SK-N-SH (cell line): ENCODE data around the gene SLC5A4.

Experiments used
- EP300 ChIP-seq, 2 experiments: IDR thresholded peaks; 2 replicates each; pipeline versions ENCODE4 v1.4.0 to v1.6.1; 2012; ENCODE audit warnings: borderline replicate concordance in 1 of 2, low read depth in 1 of 2, low read length in 1 of 2
- EZH2phosphoT487 ChIP-seq: fragments of 200-600 bp; sonication (generic); IDR thresholded peaks from 2 replicates; pipeline ENCODE4 v1.6.1; 2017; ENCODE audit warnings: low read depth, mixed run types, mild to moderate bottlenecking, antibody characterized with exemption, moderate library complexity, borderline replicate concordance
- FOXM1 ChIP-seq: IDR thresholded peaks from 2 replicates; pipeline ENCODE4 v1.4.0; 2012; ENCODE audit warnings: low read depth, mild to moderate bottlenecking
- POLR2AphosphoS5 ChIP-seq: IDR thresholded peaks from 2 replicates; pipeline ENCODE4 v1.6.1; 2012; ENCODE audit warnings: low read depth, low read length
- RXRA ChIP-seq: IDR thresholded peaks from 2 replicates; pipeline ENCODE4 v1.4.0; 2012; ENCODE audit warnings: low read depth, mild to moderate bottlenecking, borderline replicate concordance
- TAF1 ChIP-seq: IDR thresholded peaks from 2 replicates; pipeline ENCODE4 v1.6.1; 2012; ENCODE audit warnings: low read depth, mild to moderate bottlenecking, low read length, moderate library complexity, borderline replicate concordance
- TEAD4 ChIP-seq: IDR thresholded peaks from 2 replicates; pipeline ENCODE4 v1.4.0; 2012; ENCODE audit warnings: mild to moderate bottlenecking, borderline replicate concordance; ENCODE audit not compliant: insufficient read depth
- USF2 ChIP-seq: fragments of 150-350 bp; IDR thresholded peaks from 2 replicates; pipeline ENCODE4 v1.6.1; 2017; ENCODE audit warnings: antibody characterized with exemption, low read length, low read depth, borderline replicate concordance
- YY1 ChIP-seq: IDR thresholded peaks from 2 replicates; pipeline ENCODE4 v1.4.0; 2012; ENCODE audit warnings: low read depth, mild to moderate bottlenecking
- TF ChIP-seq, protein P1 (sequence below): fragments of 200-600 bp; sonication (generic); IDR thresholded peaks from 2 replicates; pipeline ENCODE4 v1.6.1; 2017; ENCODE audit warnings: antibody characterized with exemption, mild to moderate bottlenecking, moderate library complexity
- TF ChIP-seq, protein P2 (sequence below): IDR thresholded peaks from 2 replicates; pipeline ENCODE4 v1.6.1; 2012; ENCODE audit warnings: mild to moderate bottlenecking, low read depth, low read length, moderate library complexity

GRCh38 chr22:32175683-32176644 is 79.2 kb downstream of the SLC5A4 start:
- TF ChIP-seq, protein P1, sequence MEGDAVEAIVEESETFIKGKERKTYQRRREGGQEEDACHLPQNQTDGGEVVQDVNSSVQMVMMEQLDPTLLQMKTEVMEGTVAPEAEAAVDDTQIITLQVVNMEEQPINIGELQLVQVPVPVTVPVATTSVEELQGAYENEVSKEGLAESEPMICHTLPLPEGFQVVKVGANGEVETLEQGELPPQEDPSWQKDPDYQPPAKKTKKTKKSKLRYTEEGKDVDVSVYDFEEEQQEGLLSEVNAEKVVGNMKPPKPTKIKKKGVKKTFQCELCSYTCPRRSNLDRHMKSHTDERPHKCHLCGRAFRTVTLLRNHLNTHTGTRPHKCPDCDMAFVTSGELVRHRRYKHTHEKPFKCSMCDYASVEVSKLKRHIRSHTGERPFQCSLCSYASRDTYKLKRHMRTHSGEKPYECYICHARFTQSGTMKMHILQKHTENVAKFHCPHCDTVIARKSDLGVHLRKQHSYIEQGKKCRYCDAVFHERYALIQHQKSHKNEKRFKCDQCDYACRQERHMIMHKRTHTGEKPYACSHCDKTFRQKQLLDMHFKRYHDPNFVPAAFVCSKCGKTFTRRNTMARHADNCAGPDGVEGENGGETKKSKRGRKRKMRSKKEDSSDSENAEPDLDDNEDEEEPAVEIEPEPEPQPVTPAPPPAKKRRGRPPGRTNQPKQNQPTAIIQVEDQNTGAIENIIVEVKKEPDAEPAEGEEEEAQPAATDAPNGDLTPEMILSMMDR, result no peak
- no peak for TF ChIP-seq POLR2AphosphoS5
- no peak for TF ChIP-seq TEAD4
- no peak for TF ChIP-seq RXRA
- TF ChIP-seq USF2, result no peak
- TF ChIP-seq, protein P2, sequence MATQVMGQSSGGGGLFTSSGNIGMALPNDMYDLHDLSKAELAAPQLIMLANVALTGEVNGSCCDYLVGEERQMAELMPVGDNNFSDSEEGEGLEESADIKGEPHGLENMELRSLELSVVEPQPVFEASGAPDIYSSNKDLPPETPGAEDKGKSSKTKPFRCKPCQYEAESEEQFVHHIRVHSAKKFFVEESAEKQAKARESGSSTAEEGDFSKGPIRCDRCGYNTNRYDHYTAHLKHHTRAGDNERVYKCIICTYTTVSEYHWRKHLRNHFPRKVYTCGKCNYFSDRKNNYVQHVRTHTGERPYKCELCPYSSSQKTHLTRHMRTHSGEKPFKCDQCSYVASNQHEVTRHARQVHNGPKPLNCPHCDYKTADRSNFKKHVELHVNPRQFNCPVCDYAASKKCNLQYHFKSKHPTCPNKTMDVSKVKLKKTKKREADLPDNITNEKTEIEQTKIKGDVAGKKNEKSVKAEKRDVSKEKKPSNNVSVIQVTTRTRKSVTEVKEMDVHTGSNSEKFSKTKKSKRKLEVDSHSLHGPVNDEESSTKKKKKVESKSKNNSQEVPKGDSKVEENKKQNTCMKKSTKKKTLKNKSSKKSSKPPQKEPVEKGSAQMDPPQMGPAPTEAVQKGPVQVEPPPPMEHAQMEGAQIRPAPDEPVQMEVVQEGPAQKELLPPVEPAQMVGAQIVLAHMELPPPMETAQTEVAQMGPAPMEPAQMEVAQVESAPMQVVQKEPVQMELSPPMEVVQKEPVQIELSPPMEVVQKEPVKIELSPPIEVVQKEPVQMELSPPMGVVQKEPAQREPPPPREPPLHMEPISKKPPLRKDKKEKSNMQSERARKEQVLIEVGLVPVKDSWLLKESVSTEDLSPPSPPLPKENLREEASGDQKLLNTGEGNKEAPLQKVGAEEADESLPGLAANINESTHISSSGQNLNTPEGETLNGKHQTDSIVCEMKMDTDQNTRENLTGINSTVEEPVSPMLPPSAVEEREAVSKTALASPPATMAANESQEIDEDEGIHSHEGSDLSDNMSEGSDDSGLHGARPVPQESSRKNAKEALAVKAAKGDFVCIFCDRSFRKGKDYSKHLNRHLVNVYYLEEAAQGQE, result no peak
- no peak for TF ChIP-seq TAF1
- no peak for TF ChIP-seq EZH2phosphoT487
- TF ChIP-seq FOXM1, result no peak
- no peak for TF ChIP-seq EP300 (IDR thresholded peaks at IDR 0.05; ENCODE audit: borderline replicate concordance in 1 of 2, low read depth in 1 of 2, low read length in 1 of 2)
- TF ChIP-seq YY1, result no peak
